H9 (cell line): ENCODE measurements around the gene PPP1R16B. TPM values are rescaled to one million over a fixed set of nuclear protein-coding genes. Genes with fewer than 3 reads are reported as not detected.
A peak's percentile ranks its signal among the peaks of the same experiment; 100 is the strongest.

Source experiments
- DNase-seq: peaks from one replicate; pipeline ENCODE4 v3.0.0-alpha.2; 2017
- H2AFZ ChIP-seq: one replicate; pipeline ENCODE4 v1.6.1; 2013; ENCODE audit warnings: mild to moderate bottlenecking, low read length, control low read depth, moderate library complexity
- H2AK5ac ChIP-seq: 2 replicates; pipeline ENCODE4 v1.6.1; 2013; ENCODE audit warnings: low read length, control low read depth, mixed read lengths; ENCODE audit not compliant: insufficient read length
- H2BK120ac ChIP-seq: one replicate; pipeline ENCODE4 v1.6.1; 2013; ENCODE audit warnings: low read depth, mild to moderate bottlenecking, low read length, control low read depth, inconsistent platforms; ENCODE audit not compliant: poor library complexity, severe bottlenecking
- H2BK12ac ChIP-seq: 2 replicates; pipeline ENCODE4 v1.6.1; 2013; ENCODE audit warnings: low read length, control low read depth, mixed read lengths, low read depth; ENCODE audit not compliant: insufficient read length
- H2BK15ac ChIP-seq: 2 replicates; pipeline ENCODE4 v1.6.1; 2013; ENCODE audit warnings: low read depth, low read length, control low read depth
- H2BK20ac ChIP-seq: one replicate; pipeline ENCODE4 v1.6.1; 2013; ENCODE audit warnings: low read depth, mild to moderate bottlenecking, low read length, control low read depth, inconsistent platforms; ENCODE audit not compliant: poor library complexity, severe bottlenecking
- H2BK5ac ChIP-seq: 2 replicates; pipeline ENCODE4 v1.6.1; 2013; ENCODE audit warnings: low read length, control low read depth, mixed read lengths; ENCODE audit not compliant: insufficient read length
- H3K14ac ChIP-seq: 2 replicates; pipeline ENCODE4 v1.6.1; 2013; ENCODE audit warnings: low read length, control low read depth; ENCODE audit not compliant: insufficient read depth
- H3K18ac ChIP-seq: 2 replicates; pipeline ENCODE4 v1.6.1; 2013; ENCODE audit warnings: low read depth, mild to moderate bottlenecking, mixed read lengths, low read length, control low read depth; ENCODE audit not compliant: insufficient read length
- H3K23ac ChIP-seq: 2 replicates; pipeline ENCODE4 v1.6.1; 2013; ENCODE audit warnings: low read length, control low read depth, mixed read lengths, low read depth; ENCODE audit not compliant: insufficient read length
- H3K23me2 ChIP-seq: 2 replicates; pipeline ENCODE4 v1.6.1; 2013; ENCODE audit warnings: low read depth, mild to moderate bottlenecking, mixed read lengths, low read length, control low read depth; ENCODE audit not compliant: insufficient read length, poor library complexity, severe bottlenecking
- H3K27ac ChIP-seq: 2 replicates; pipeline ENCODE4 v1.5.1; 2013; ENCODE audit warnings: low read length, control low read depth, mixed read lengths, low read depth; ENCODE audit not compliant: insufficient read length
- H3K27me3 ChIP-seq: 2 replicates; pipeline ENCODE4 v1.6.1; 2013; ENCODE audit warnings: low read length, control low read depth, inconsistent platforms; ENCODE audit not compliant: insufficient read depth
- H3K4ac ChIP-seq: 2 replicates; pipeline ENCODE4 v1.6.1; 2013; ENCODE audit warnings: low read depth, mild to moderate bottlenecking, control low read depth, inconsistent platforms, low read length, moderate library complexity
- H3K4me1 ChIP-seq: 2 replicates; pipeline ENCODE4 v1.6.1; 2013; ENCODE audit warnings: low read length, control low read depth, inconsistent platforms; ENCODE audit not compliant: insufficient read depth
- H3K4me2 ChIP-seq: 2 replicates; pipeline ENCODE4 v1.6.1; 2013; ENCODE audit warnings: low read length, control low read depth, mixed read lengths; ENCODE audit not compliant: insufficient read length, insufficient read depth
- H3K56ac ChIP-seq: 2 replicates; pipeline ENCODE4 v1.6.1; 2013; ENCODE audit warnings: low read depth, mild to moderate bottlenecking, mixed read lengths, low read length, control low read depth; ENCODE audit not compliant: insufficient read length
- H3K79me1 ChIP-seq: 2 replicates; pipeline ENCODE4 v1.6.1; 2013; ENCODE audit warnings: low read depth, mild to moderate bottlenecking, moderate library complexity, low read length, control low read depth, inconsistent platforms; ENCODE audit not compliant: insufficient read depth, poor library complexity, severe bottlenecking
- H3K79me2 ChIP-seq: 2 replicates; pipeline ENCODE4 v1.6.1; 2013; ENCODE audit warnings: low read length, control low read depth, inconsistent platforms; ENCODE audit not compliant: insufficient read depth
- H3K9ac ChIP-seq: 2 replicates; pipeline ENCODE4 v1.6.1; 2013; ENCODE audit warnings: low read length, control low read depth, mixed read lengths; ENCODE audit not compliant: insufficient read length; ENCODE audit errors: extremely low read depth
- H3K9me3 ChIP-seq: one replicate; pipeline ENCODE4 v1.6.1; 2013; ENCODE audit warnings: low read depth, low read length, inconsistent platforms; ENCODE audit not compliant: control insufficient read depth
- H3T11ph ChIP-seq: one replicate; pipeline ENCODE4 v1.6.1; 2013; ENCODE audit warnings: mild to moderate bottlenecking, low read length, control low read depth, inconsistent platforms
- H4K20me1 ChIP-seq: one replicate; pipeline ENCODE4 v1.6.1; 2013; ENCODE audit not compliant: control insufficient read depth, insufficient read length, insufficient read depth
- H4K5ac ChIP-seq: 2 replicates; pipeline ENCODE4 v1.6.1; 2013; ENCODE audit warnings: low read depth, mild to moderate bottlenecking, mixed read lengths, low read length, control low read depth; ENCODE audit not compliant: insufficient read length
- H4K8ac ChIP-seq: replicated peaks from 2 replicates; pipeline ENCODE4 v1.6.1; 2013; ENCODE audit warnings: low read length, control low read depth, mixed read lengths, low read depth; ENCODE audit not compliant: insufficient read length
- H4K91ac ChIP-seq: 2 replicates; pipeline ENCODE4 v1.6.1; 2013; ENCODE audit warnings: low read depth, mild to moderate bottlenecking, moderate library complexity, mixed read lengths, low read length, control low read depth; ENCODE audit not compliant: insufficient read length
- H3K27ac Mint-ChIP-seq, 3 experiments: 2 replicates in 2 of 3; 3 replicates in 1 of 3; pipeline ENCODE4 v1.8.0; 2020 to 2021; ENCODE audit warnings: mixed read lengths in 3 of 3, mild to moderate bottlenecking in 1 of 3, moderate library complexity in 1 of 3
- H3K27me3 Mint-ChIP-seq: 2 replicates; pipeline ENCODE4 v1.8.0; 2021; ENCODE audit warnings: low read depth, mild to moderate bottlenecking, moderate library complexity, mixed read lengths
- H3K36me3 Mint-ChIP-seq, 3 experiments: 2 replicates in 2 of 3; 3 replicates in 1 of 3; pipeline ENCODE4 v1.8.0; 2020 to 2021; ENCODE audit warnings: low read depth in 3 of 3, mixed read lengths in 3 of 3; ENCODE audit not compliant: insufficient read depth in 1 of 3
- H3K4me1 Mint-ChIP-seq, 2 experiments: 2 replicates each; pipeline ENCODE4 v1.8.0; 2020; ENCODE audit warnings: mixed read lengths in 2 of 2
- H3K4me3 Mint-ChIP-seq, 2 experiments: 2 replicates in 1 of 2; 3 replicates in 1 of 2; pipeline ENCODE4 v1.8.0; 2020 to 2021; ENCODE audit warnings: mild to moderate bottlenecking in 2 of 2, mixed read lengths in 2 of 2, moderate library complexity in 1 of 2
- H3K9me3 Mint-ChIP-seq, 2 experiments: 2 replicates in 1 of 2; 3 replicates in 1 of 2; pipeline ENCODE4 v1.8.0; 2020; ENCODE audit warnings: mild to moderate bottlenecking in 2 of 2, mixed read lengths in 2 of 2, moderate library complexity in 1 of 2
- WGBS: extraction: QIAGEN DNeasy Blood & Tissue Kit; methylation state at CpG from one replicate; pipeline ENCODE4 v1.1.7; 2013; ENCODE audit warnings: missing lambda C conversion rate, low lambda C conversion rate, mixed read lengths; ENCODE audit not compliant: insufficient read length; ENCODE audit errors: extremely low coverage; 5-methylcytosine and 5-hydroxymethylcytosine counted together
- total RNA-seq: library from RNA; stranded (reverse); gene quantifications from 2 replicates; pipeline ENCODE4 v1.2.1, GENCODE V29; 2021
- TF ChIP-seq, protein P1 (sequence below): fragments of 200-600 bp; sonication (generic); conservative IDR thresholded peaks from 3 replicates; pipeline ENCODE4 v1.8.0; 2021; ENCODE audit warnings: antibody characterized with exemption, mild to moderate bottlenecking

The PPP1R16B gene
- total RNA-seq, 1 experiment from 2014 or later: 8.2 TPM

GRCh38 chr20:38770546-38770945 is 35.0 kb upstream of the PPP1R16B start:
- Histone ChIP-seq H4K91ac (no peak overlapping the region), H3K18ac (no peak overlapping the region), H3K4me2 (no peak overlapping the region), H3K4ac (no peak overlapping the region), H3K79me2 (no peaks in the 10 kb centered on the region; the same call in 1 of the 2 replicates), H2BK5ac (no peak overlapping the region), H2BK20ac (no peak overlapping the region), H3K27me3 (no peaks in the 10 kb centered on the region), H2BK120ac (no peak overlapping the region), H3T11ph (no peak overlapping the region), H3K56ac (no peak overlapping the region), H3K4me1 (no peaks in the 10 kb centered on the region), H3K23me2 (no peaks in the 10 kb centered on the region), H2BK15ac (no peak overlapping the region), H2AFZ (no peak overlapping the region), H3K14ac (no peak overlapping the region), H3K23ac (no peak overlapping the region), H2BK12ac (no peak overlapping the region), H3K27ac (no peak overlapping the region), H4K8ac (no peak overlapping the region), H3K9ac (no peak overlapping the region), H3K9me3 (no peaks in the 10 kb centered on the region), H3K79me1 (no peaks in the 10 kb centered on the region), H4K5ac (no peak overlapping the region), H2AK5ac (no peak overlapping the region), H4K20me1 (no peaks in the 10 kb centered on the region)
- Mint-ChIP-seq H3K4me1 (peaks cover 0 to under 1% of the 10 kb centered on the region in 2 experiments; a peak in 1 of 4 replicates), H3K36me3 (peaks cover 32 to 81% (median 59%) of the 10 kb centered on the region in 3 experiments), H3K9me3 (peaks cover 9 to 11% of the 10 kb centered on the region in 2 experiments), H3K4me3 (no peak overlapping the region), H3K27ac (peak overlapping the region in 1 of 3 experiments; percentile 40; a peak in 1 of 7 replicates), H3K27me3 (no peaks in the 10 kb centered on the region)
- no CpG with 5 or more reads among the region's 3 CpGs for WGBS
- TF ChIP-seq, protein P1, sequence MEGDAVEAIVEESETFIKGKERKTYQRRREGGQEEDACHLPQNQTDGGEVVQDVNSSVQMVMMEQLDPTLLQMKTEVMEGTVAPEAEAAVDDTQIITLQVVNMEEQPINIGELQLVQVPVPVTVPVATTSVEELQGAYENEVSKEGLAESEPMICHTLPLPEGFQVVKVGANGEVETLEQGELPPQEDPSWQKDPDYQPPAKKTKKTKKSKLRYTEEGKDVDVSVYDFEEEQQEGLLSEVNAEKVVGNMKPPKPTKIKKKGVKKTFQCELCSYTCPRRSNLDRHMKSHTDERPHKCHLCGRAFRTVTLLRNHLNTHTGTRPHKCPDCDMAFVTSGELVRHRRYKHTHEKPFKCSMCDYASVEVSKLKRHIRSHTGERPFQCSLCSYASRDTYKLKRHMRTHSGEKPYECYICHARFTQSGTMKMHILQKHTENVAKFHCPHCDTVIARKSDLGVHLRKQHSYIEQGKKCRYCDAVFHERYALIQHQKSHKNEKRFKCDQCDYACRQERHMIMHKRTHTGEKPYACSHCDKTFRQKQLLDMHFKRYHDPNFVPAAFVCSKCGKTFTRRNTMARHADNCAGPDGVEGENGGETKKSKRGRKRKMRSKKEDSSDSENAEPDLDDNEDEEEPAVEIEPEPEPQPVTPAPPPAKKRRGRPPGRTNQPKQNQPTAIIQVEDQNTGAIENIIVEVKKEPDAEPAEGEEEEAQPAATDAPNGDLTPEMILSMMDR: no peak
- no peak for DNase-seq
